Measurements from ENCODE around the gene TMEM236. TPM values are rescaled to one million over a fixed set of nuclear protein-coding genes. Genes with fewer than 3 reads are reported as not detected.

Gene TMEM236
- total RNA-seq, 1 donor from 2014 or later, result 0.07 TPM

- no peak overlapping the region for H3K4me3 Mint-ChIP-seq (ENCODE audit: low read depth)
- no peaks in the 10 kb centered on the region for H3K27me3 Mint-ChIP-seq (ENCODE audit: low read depth)
- intact Hi-C loops (cut with micrococcal nuclease), result no loop called here
- no peak overlapping the region for H3K27ac Mint-ChIP-seq
- no peak for DNase-seq (ENCODE audit: low spot score)
- no peaks in the 10 kb centered on the region for H3K4me1 Mint-ChIP-seq (ENCODE audit: low read depth)
- H3K9me3 Mint-ChIP-seq, result no peaks in the 10 kb centered on the region
- no peaks in the 10 kb centered on the region for H3K36me3 Mint-ChIP-seq (ENCODE audit: low read depth)
These were observed 21.3 kb upstream of the TMEM236 start for GRCh38 chr10:17730667-17731066.

DNA sequence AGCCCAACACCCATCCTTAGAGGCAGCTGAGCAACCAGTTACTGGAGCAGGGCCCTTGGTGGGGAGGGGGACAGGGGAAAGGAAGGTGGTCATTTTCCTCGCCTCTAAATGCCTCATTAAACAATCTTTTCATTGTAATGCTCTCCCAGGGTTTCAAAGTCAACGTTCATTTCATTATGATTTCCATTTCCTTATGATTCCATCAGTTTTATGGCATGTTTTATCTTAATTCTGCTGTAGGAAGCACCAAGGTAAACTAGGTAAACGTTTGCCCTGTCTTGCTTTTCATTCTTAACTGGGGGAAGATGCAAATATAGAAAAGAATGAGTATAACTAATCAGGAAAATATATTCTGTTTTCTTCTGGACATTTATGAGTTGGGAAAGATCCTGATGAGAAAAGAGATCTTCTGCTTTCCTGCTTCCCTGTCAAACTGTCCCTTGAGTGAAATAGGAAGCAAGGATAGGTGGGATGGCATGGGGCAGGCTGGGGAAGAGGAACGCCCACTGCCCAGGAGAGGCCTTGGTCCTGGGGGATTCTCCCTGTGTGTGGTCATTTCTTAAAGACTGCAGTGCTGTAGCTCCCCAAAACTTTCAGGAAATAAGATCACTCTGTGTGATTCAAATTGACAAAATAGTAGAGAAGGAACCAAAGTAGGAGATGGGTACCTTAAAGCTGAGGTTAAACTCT is 20.5 kb upstream of the TMEM236 start:
- Mint-ChIP-seq H3K4me3 (ENCODE audit: low read depth) (no peak overlapping the region), H3K36me3 (ENCODE audit: low read depth) (no peaks in the 10 kb centered on the region), H3K9me3 (no peaks in the 10 kb centered on the region), H3K4me1 (ENCODE audit: low read depth) (no peaks in the 10 kb centered on the region), H3K27ac (no peak overlapping the region), H3K27me3 (ENCODE audit: low read depth) (no peaks in the 10 kb centered on the region)
- intact Hi-C loops (cut with micrococcal nuclease), result no loop called here
- DNase-seq (ENCODE audit: low spot score), result no peak

DNA sequence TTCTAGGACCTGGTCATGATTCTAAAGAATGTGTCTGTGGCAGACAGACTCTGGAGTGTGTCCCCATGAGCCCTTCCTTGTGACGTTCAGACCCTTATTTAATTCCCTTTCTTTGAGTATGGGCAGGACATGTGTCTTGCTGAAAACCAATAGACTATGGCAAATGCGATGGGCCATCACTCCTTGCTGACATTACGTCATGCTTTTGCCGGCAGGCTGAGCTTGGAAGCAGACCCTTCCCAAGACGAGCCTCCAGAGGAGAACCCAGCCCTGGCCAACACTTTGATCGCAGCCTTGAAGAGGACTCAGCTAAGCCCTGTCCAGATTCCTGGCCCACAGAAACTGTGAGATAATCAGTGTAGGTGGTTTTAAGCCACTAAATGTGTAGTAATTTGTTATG is 18.4 kb upstream of the TMEM236 start:
- H3K4me3 Mint-ChIP-seq (ENCODE audit: low read depth), result no peak overlapping the region
- intact Hi-C loops (cut with micrococcal nuclease), result no loop called here
- H3K27ac Mint-ChIP-seq, result no peak overlapping the region
- H3K27me3 Mint-ChIP-seq (ENCODE audit: low read depth), result no peaks in the 10 kb centered on the region
- no peaks in the 10 kb centered on the region for H3K4me1 Mint-ChIP-seq (ENCODE audit: low read depth)
- no peak for DNase-seq (ENCODE audit: low spot score)
- H3K36me3 Mint-ChIP-seq (ENCODE audit: low read depth), result no peaks in the 10 kb centered on the region
- no peaks in the 10 kb centered on the region for H3K9me3 Mint-ChIP-seq

DNA sequence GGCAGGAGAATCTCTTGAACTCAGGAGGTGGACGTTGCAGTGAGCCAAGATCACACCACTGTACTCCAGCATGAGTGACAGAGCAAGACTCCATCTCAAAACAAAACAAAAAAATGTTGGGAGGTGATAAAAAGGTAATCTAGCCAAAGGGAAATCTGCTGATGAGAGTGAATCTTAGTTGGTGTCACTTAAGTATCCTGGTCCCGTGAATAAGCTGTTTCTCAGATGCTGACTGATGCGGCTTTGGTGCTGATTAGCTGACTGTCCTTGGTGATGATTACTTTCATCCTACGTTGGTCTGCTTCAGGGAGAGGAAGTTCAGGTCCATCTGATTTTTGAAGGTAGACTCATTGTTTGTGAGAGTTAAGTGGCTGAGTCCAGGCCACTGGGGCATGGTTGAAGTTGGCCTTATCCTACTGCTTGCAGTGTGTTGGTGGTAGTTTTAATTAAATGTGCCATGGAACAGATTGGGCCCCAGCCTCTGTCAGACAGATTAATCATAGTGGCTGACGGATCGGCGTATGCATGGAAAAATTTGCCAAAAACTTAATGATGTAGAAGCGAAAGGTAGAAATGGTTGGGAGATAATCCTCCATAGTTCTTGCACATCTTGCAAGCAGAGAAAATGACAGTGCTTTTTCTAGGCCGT is 17.4 kb upstream of the TMEM236 start:
- Mint-ChIP-seq H3K9me3 (no peaks in the 10 kb centered on the region), H3K4me3 (ENCODE audit: low read depth) (no peak overlapping the region), H3K27ac (no peak overlapping the region), H3K4me1 (ENCODE audit: low read depth) (no peaks in the 10 kb centered on the region), H3K27me3 (ENCODE audit: low read depth) (no peaks in the 10 kb centered on the region), H3K36me3 (ENCODE audit: low read depth) (no peaks in the 10 kb centered on the region)
- intact Hi-C loops (cut with micrococcal nuclease), result no loop called here
- no peak for DNase-seq (ENCODE audit: low spot score)

DNA sequence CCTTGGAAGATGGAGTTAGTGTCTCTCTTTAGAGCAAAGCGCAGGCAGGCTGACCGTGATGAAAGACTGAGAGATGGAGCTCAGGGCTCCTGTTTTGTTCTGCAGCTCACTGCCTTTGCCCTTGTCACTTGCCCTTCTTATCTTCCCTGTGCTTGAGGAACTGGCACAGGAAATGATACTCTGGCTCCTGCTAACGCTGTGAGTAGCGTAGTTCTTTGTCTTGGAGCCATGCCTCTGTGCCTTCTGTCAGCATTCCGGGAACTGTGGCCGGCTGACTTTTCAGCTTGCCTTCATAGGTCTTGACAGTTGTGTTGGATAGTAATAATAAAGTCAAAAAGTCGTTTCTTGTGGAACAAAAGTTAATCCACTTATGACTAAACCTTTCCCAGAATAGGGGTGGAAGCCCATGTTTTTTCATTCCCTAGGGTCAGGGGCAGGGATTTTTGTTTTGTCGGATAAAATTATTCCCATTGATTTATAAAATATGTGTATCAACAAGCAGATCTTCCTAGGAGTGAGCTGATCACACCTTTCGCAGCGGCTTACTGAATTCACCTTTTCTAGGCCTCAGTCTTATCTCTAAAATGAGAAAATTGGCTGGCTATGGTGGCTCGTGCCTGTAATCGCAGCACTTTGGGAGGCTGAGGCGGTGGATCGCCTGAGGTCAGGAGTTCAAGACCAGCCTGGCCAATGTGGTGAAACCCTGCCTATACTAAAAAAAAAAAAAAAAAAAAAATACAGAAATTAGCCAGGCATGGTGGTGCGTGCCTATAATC is 16.6 kb upstream of the TMEM236 start:
- no peak for DNase-seq (ENCODE audit: low spot score)
- no peaks in the 10 kb centered on the region for H3K4me1 Mint-ChIP-seq (ENCODE audit: low read depth)
- no peak overlapping the region for H3K27ac Mint-ChIP-seq
- no peaks in the 10 kb centered on the region for H3K9me3 Mint-ChIP-seq
- intact Hi-C loops (cut with micrococcal nuclease), result no loop called here
- no peaks in the 10 kb centered on the region for H3K27me3 Mint-ChIP-seq (ENCODE audit: low read depth)
- no peaks in the 10 kb centered on the region for H3K36me3 Mint-ChIP-seq (ENCODE audit: low read depth)
- H3K4me3 Mint-ChIP-seq (ENCODE audit: low read depth), result no peak overlapping the region

GRCh38 chr10:17736223-17736622 is 15.8 kb upstream of the TMEM236 start:
- no peak overlapping the region for H3K27ac Mint-ChIP-seq
- no peaks in the 10 kb centered on the region for H3K4me1 Mint-ChIP-seq (ENCODE audit: low read depth)
- no peaks in the 10 kb centered on the region for H3K9me3 Mint-ChIP-seq
- no peaks in the 10 kb centered on the region for H3K36me3 Mint-ChIP-seq (ENCODE audit: low read depth)
- no peak overlapping the region for H3K4me3 Mint-ChIP-seq (ENCODE audit: low read depth)
- H3K27me3 Mint-ChIP-seq (ENCODE audit: low read depth), result no peaks in the 10 kb centered on the region
- DNase-seq (ENCODE audit: low spot score), result no peak
- intact Hi-C loops (cut with micrococcal nuclease), result no loop called here

- H3K27ac Mint-ChIP-seq, result no peak overlapping the region
- no peaks in the 10 kb centered on the region for H3K9me3 Mint-ChIP-seq
- DNase-seq (ENCODE audit: low spot score), result no peak
- no peaks in the 10 kb centered on the region for H3K27me3 Mint-ChIP-seq (ENCODE audit: low read depth)
- intact Hi-C loops (cut with micrococcal nuclease), result no loop called here
- no peaks in the 10 kb centered on the region for H3K4me1 Mint-ChIP-seq (ENCODE audit: low read depth)
- H3K4me3 Mint-ChIP-seq (ENCODE audit: low read depth), result no peak overlapping the region
- H3K36me3 Mint-ChIP-seq (ENCODE audit: low read depth), result no peaks in the 10 kb centered on the region
These were observed 14.7 kb upstream of the TMEM236 start for GRCh38 chr10:17737027-17737965.

GRCh38 chr10:17740668-17741067 is 11.3 kb upstream of the TMEM236 start:
- H3K4me3 Mint-ChIP-seq (ENCODE audit: low read depth), result no peak overlapping the region
- H3K27me3 Mint-ChIP-seq (ENCODE audit: low read depth), result no peaks in the 10 kb centered on the region
- H3K4me1 Mint-ChIP-seq (ENCODE audit: low read depth), result peaks cover 15% of the 10 kb centered on the region
- no peaks in the 10 kb centered on the region for H3K9me3 Mint-ChIP-seq
- DNase-seq (ENCODE audit: low spot score), result no peak
- H3K36me3 Mint-ChIP-seq (ENCODE audit: low read depth), result no peaks in the 10 kb centered on the region
- intact Hi-C loops (cut with micrococcal nuclease), result no loop called here
- H3K27ac Mint-ChIP-seq, result no peak overlapping the region

- Mint-ChIP-seq H3K27ac (no peak overlapping the region), H3K36me3 (ENCODE audit: low read depth) (no peaks in the 10 kb centered on the region), H3K9me3 (no peaks in the 10 kb centered on the region), H3K4me3 (ENCODE audit: low read depth) (no peak overlapping the region), H3K27me3 (ENCODE audit: low read depth) (no peaks in the 10 kb centered on the region), H3K4me1 (ENCODE audit: low read depth) (peaks cover 15% of the 10 kb centered on the region)
- DNase-seq (ENCODE audit: low spot score), result peak; percentile 49
- intact Hi-C loops (cut with micrococcal nuclease), result loop anchor here (1.0 kb wide), 1 partner anchor 136 kb away; no protein-coding TSS in a partner anchor
These were observed 9.1 kb upstream of the TMEM236 start for GRCh38 chr10:17742918-17743317.

GRCh38 chr10:17743437-17743836 is 8.6 kb upstream of the TMEM236 start:
- H3K36me3 Mint-ChIP-seq (ENCODE audit: low read depth), result no peaks in the 10 kb centered on the region
- no peaks in the 10 kb centered on the region for H3K9me3 Mint-ChIP-seq
- intact Hi-C loops (cut with micrococcal nuclease), result loop anchor here (1.0 kb wide), 1 partner anchor 136 kb away; no protein-coding TSS in a partner anchor
- H3K27ac Mint-ChIP-seq, result no peak overlapping the region
- H3K4me1 Mint-ChIP-seq (ENCODE audit: low read depth), result peaks cover 15% of the 10 kb centered on the region
- no peak for DNase-seq (ENCODE audit: low spot score)
- H3K4me3 Mint-ChIP-seq (ENCODE audit: low read depth), result no peak overlapping the region
- H3K27me3 Mint-ChIP-seq (ENCODE audit: low read depth), result no peaks in the 10 kb centered on the region

- Mint-ChIP-seq H3K36me3 (ENCODE audit: low read depth) (no peaks in the 10 kb centered on the region), H3K4me3 (ENCODE audit: low read depth) (no peak overlapping the region), H3K9me3 (no peaks in the 10 kb centered on the region), H3K27me3 (ENCODE audit: low read depth) (no peaks in the 10 kb centered on the region), H3K4me1 (ENCODE audit: low read depth) (peaks cover 15% of the 10 kb centered on the region), H3K27ac (no peak overlapping the region)
- intact Hi-C loops (cut with micrococcal nuclease), result no loop called here
- DNase-seq (ENCODE audit: low spot score), result no peak
These were observed 7.6 kb upstream of the TMEM236 start for GRCh38 chr10:17744341-17744861.

GRCh38 chr10:17747883-17748550 is 4.0 kb upstream of the TMEM236 start:
- intact Hi-C loops (cut with micrococcal nuclease), result no loop called here

More at GRCh38 chr10:17747883-17748550, 4.0 kb upstream of the TMEM236 start:
- no peaks in the 10 kb centered on the region for H3K27me3 Mint-ChIP-seq (ENCODE audit: low read depth)
- H3K4me1 Mint-ChIP-seq (ENCODE audit: low read depth), result peaks cover 11% of the 10 kb centered on the region
- H3K36me3 Mint-ChIP-seq (ENCODE audit: low read depth), result no peaks in the 10 kb centered on the region
- no peak overlapping the region for H3K27ac Mint-ChIP-seq
- DNase-seq (ENCODE audit: low spot score), result no peak
- H3K9me3 Mint-ChIP-seq, result no peaks in the 10 kb centered on the region
- H3K4me3 Mint-ChIP-seq (ENCODE audit: low read depth), result no peak overlapping the region

Data from activated T-helper 2 cell treated with anti-CD3 and anti-CD28 coated beads, Interferon-gamma antibody, Interleukin-2, Interleukin-4, amounts not matched to agents 10 μg/mL and 5 μg/mL and 100 μg/mL, durations not matched to agents 14 hours and 24 hours and 36 hours (primary cell).